Caco-2 (cell line): ENCODE data around the gene RASGRF1. TPM values are rescaled to one million over a fixed set of nuclear protein-coding genes. Genes with fewer than 3 reads are reported as not detected.
A peak's percentile ranks its signal among the peaks of the same experiment; 100 is the strongest.

Source experiments
- BruUV-seq: library from RNA; stranded (reverse); fragments of 400-500 nt; replicated peaks from 2 replicates; lab custom pipeline; 2021; lab: Mats Ljungman, UMichigan
- CTCF ChIA-PET: fragments of 300-600 bp; sonication (Branson Sonifier 250); formaldehyde crosslinking; loops from one replicate; lab custom pipeline; 2022; ENCODE audit warnings: antibody characterized with exemption; lab: Charles Lee
- POLR2A ChIA-PET: fragments of 300-600 bp; sonication (Branson Sonifier 250); formaldehyde crosslinking; loops from one replicate; lab custom pipeline; 2022; ENCODE audit warnings: antibody characterized with exemption; lab: Charles Lee
- DNase-seq, 2 experiments: peaks; one replicate each; pipeline versions ENCODE4 v3.0.0 to v3.0.0-alpha.2; 2020 to 2022
- H3K27me3 ChIP-seq: replicated peaks from 2 replicates; pipeline ENCODE4 v1.6.0; 2011; ENCODE audit warnings: low read length; ENCODE audit not compliant: control insufficient read depth, insufficient read depth
- H3K36me3 ChIP-seq: 2 replicates; pipeline ENCODE4 v1.5.1; 2011; ENCODE audit warnings: low read length; ENCODE audit not compliant: control insufficient read depth, insufficient read depth
- H3K4me1 ChIP-seq: fragments of 250-450 bp; sonication (Bioruptor Pico); 2 replicates; pipeline ENCODE4 v1.5.1; 2020; ENCODE audit warnings: mild to moderate bottlenecking
- H3K4me3 ChIP-seq: 2 replicates; pipeline ENCODE4 v1.5.1; 2011; ENCODE audit warnings: low read depth, mild to moderate bottlenecking, control low read depth, low read length
- H3K9me3 ChIP-seq: fragments of 250-450 bp; sonication (Bioruptor Pico); 2 replicates; pipeline ENCODE4 v1.5.1; 2020; ENCODE audit warnings: mild to moderate bottlenecking, moderate library complexity
- H3K27ac Mint-ChIP-seq: one replicate; pipeline ENCODE4 v1.8.0; 2022; ENCODE audit warnings: mixed read lengths; ENCODE audit not compliant: unreplicated experiment
- H3K27me3 Mint-ChIP-seq: one replicate; pipeline ENCODE4 v1.8.0; 2022; ENCODE audit warnings: mixed read lengths; ENCODE audit not compliant: insufficient read depth, unreplicated experiment
- H3K36me3 Mint-ChIP-seq: one replicate; pipeline ENCODE4 v1.8.0; 2022; ENCODE audit warnings: mild to moderate bottlenecking, mixed read lengths; ENCODE audit not compliant: insufficient read depth, unreplicated experiment
- H3K4me1 Mint-ChIP-seq: one replicate; pipeline ENCODE4 v1.8.0; 2022; ENCODE audit warnings: low read depth, mixed read lengths; ENCODE audit not compliant: unreplicated experiment
- H3K4me3 Mint-ChIP-seq: one replicate; pipeline ENCODE4 v1.8.0; 2022; ENCODE audit warnings: mild to moderate bottlenecking, moderate library complexity, mixed read lengths; ENCODE audit not compliant: unreplicated experiment
- H3K9me3 Mint-ChIP-seq: one replicate; pipeline ENCODE4 v1.8.0; 2022; ENCODE audit warnings: mixed read lengths; ENCODE audit not compliant: unreplicated experiment
- CTCF ChIP-seq, 2 experiments: fragments of 200-600 bp in 1 of 2; IDR thresholded peaks; 1 replicate in 1 of 2; 2 replicates in 1 of 2; pipeline versions ENCODE4 v1.5.1 to v1.8.0; 2011 to 2022; ENCODE audit warnings: antibody characterized with exemption in 1 of 2, control low read depth in 1 of 2, inconsistent platforms in 1 of 2, low read depth in 1 of 2, low read length in 1 of 2, mild to moderate bottlenecking in 1 of 2, moderate library complexity in 1 of 2; ENCODE audit not compliant: insufficient read depth in 1 of 2, severe bottlenecking in 1 of 2, unreplicated experiment in 1 of 2
- intact Hi-C: fragments of 100-400 bp; cut with micrococcal nuclease; formaldehyde crosslinking; loops from one replicate; pipeline ENCODE4 v1.10.0; 2022; ENCODE audit not compliant: unreplicated experiment
- total RNA-seq: library from RNA; stranded (reverse); gene quantifications from 2 replicates; pipeline ENCODE4 v1.2.3, GENCODE V29; 2022

RASGRF1 gene
- total RNA-seq, 1 experiment from 2014 or later = 0.57 TPM

GRCh38 chr15:79089890-79090486 lies 592 bp downstream of the RASGRF1 start:
- no peaks in the 10 kb centered on the region for H3K9me3 Mint-ChIP-seq
- Histone ChIP-seq H3K27me3 (no peaks in the 10 kb centered on the region; the same call in none of the 2 replicates), H3K36me3 (no peaks in the 10 kb centered on the region), H3K4me3 (no peak overlapping the region), H3K9me3 (no peaks in the 10 kb centered on the region), H3K4me1 (no peaks in the 10 kb centered on the region)
- H3K4me3 Mint-ChIP-seq = peak overlapping the region; percentile 71
- intact Hi-C loops = no loop called here
- peaks cover 7% of the 10 kb centered on the region for H3K36me3 Mint-ChIP-seq
- no peak overlapping the region for H3K27ac Mint-ChIP-seq
- TF ChIP-seq CTCF (IDR thresholded peaks at IDR 0.05; ENCODE audit: insufficient read depth in 1 of 2, low read depth in 1 of 2, low read length in 1 of 2, severe bottlenecking in 1 of 2, unreplicated experiment in 1 of 2) = no peak
- no peaks in the 10 kb centered on the region for H3K4me1 Mint-ChIP-seq
- ChIA-PET POLR2A (interaction anchor here (0.6 kb wide), 1 partner anchor 101 kb away, joined by 5 read pairs; no protein-coding TSS in a partner anchor), CTCF (interaction anchor here (1.2 kb wide), 1 partner anchor 95 kb away, joined by 4 read pairs; no protein-coding TSS in a partner anchor)
- no peak for DNase-seq
- no TSS peak for BruUV-seq
- peaks cover 17% of the 10 kb centered on the region for H3K27me3 Mint-ChIP-seq

DNA sequence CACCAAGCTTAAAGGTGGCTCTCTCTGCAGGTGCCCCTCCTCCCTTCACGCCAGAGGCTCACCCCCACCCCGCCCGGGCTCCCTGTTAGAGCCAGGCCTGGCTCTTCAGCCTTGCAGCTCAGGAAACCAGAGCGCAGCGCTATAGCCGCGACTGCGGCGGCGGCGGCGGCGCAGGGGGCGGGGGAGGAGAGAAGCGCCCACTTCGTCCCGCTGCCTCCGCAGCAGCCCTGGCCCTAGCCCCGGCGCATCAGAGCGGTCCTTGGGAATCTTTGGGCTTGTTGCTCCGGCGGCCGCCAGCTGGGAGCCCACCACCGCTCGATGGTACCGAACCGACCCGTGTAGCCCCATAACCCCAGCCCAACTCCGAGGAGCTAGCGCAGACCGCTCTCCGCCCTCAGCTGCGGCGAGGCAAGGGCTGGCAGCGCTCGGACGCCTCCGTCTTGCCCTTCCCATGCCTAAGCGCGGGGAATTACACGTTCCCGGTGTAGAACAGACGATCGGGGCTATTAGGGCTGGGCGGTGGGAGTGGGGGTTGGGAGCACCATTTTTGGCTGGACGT lies 1.2 kb downstream of the RASGRF1 start:
- ChIA-PET POLR2A (interaction anchor here (0.6 kb wide), 1 partner anchor 101 kb away, joined by 5 read pairs; no protein-coding TSS in a partner anchor), CTCF (interaction anchor here (0.7 kb wide), 1 partner anchor 158 kb away, joined by 3 read pairs; no protein-coding TSS in a partner anchor)
- no peaks in the 10 kb centered on the region for H3K9me3 ChIP-seq
- no peaks in the 10 kb centered on the region; the same call in 1 of the 2 replicates for H3K27me3 ChIP-seq
- H3K36me3 Mint-ChIP-seq = peaks cover 7% of the 10 kb centered on the region
- H3K27me3 Mint-ChIP-seq = peaks cover 23% of the 10 kb centered on the region
- H3K27ac Mint-ChIP-seq = no peak overlapping the region
- DNase-seq = no peak
- H3K4me3 ChIP-seq = no peak overlapping the region
- no TSS peak for BruUV-seq
- peak overlapping the region; percentile 71 for H3K4me3 Mint-ChIP-seq
- intact Hi-C loops = no loop called here
- TF ChIP-seq CTCF (IDR thresholded peaks at IDR 0.05; ENCODE audit: insufficient read depth in 1 of 2, low read depth in 1 of 2, low read length in 1 of 2, severe bottlenecking in 1 of 2, unreplicated experiment in 1 of 2) = no peak
- H3K4me1 ChIP-seq = no peaks in the 10 kb centered on the region
- no peaks in the 10 kb centered on the region for H3K9me3 Mint-ChIP-seq
- no peaks in the 10 kb centered on the region for H3K36me3 ChIP-seq
- H3K4me1 Mint-ChIP-seq = no peaks in the 10 kb centered on the region

DNA sequence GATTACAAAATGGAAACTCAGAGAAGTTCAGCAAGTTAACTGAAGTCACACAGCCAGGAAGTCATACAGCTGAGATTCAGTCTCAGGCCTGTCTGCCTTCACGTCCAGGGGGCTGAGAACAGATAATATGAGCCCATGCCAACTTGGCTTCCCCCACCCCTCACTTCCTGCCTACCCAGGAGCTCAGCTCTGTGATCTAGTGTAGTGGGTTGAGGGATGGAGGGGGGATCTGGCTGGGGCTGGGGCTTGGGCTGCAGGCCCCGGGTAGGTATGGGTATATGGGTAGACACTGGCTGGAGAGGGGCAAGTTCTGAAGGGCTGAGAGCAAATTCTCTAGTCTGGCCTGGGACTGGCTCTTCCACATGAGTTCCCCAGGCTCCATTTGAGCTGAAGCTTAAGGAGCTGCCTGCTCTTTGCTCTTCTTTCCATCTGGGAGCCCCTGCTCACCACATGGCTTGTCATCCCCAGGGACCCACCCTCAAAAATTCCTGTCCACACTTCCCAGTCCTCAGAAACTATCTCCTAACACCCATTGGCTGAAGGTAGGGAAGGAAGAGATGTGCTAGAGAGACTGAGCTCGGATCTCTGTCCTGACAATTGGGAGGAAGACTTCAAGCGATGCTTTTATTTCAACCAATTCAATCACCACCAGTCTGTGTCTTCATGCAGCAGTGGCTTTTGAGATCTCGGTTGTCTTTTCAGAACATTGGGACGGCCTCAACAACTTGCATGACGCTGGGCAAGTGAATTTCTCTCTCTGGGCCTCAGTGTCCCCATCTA lies 2.0 kb downstream of the RASGRF1 start:
- H3K27me3 ChIP-seq = no peaks in the 10 kb centered on the region; the same call in 1 of the 2 replicates

More for the DNA sequence above, 2.0 kb downstream of the RASGRF1 start:
- intact Hi-C loops = no loop called here
- Histone ChIP-seq H3K9me3 (no peaks in the 10 kb centered on the region), H3K4me3 (no peak overlapping the region), H3K36me3 (no peaks in the 10 kb centered on the region), H3K4me1 (no peaks in the 10 kb centered on the region)
- ChIA-PET POLR2A (no interaction called here), CTCF (interaction anchor here (0.7 kb wide), 1 partner anchor 159 kb away, joined by 3 read pairs; no protein-coding TSS in a partner anchor)
- DNase-seq = no peak
- H3K36me3 Mint-ChIP-seq = peaks cover 7% of the 10 kb centered on the region
- H3K27ac Mint-ChIP-seq = no peak overlapping the region
- no peaks in the 10 kb centered on the region for H3K4me1 Mint-ChIP-seq
- H3K4me3 Mint-ChIP-seq = no peak overlapping the region
- H3K27me3 Mint-ChIP-seq = peaks cover 23% of the 10 kb centered on the region
- no peaks in the 10 kb centered on the region for H3K9me3 Mint-ChIP-seq
- BruUV-seq = no TSS peak
- TF ChIP-seq CTCF (IDR thresholded peaks at IDR 0.05; ENCODE audit: insufficient read depth in 1 of 2, low read depth in 1 of 2, low read length in 1 of 2, severe bottlenecking in 1 of 2, unreplicated experiment in 1 of 2) = no peak
